HG02678 (cell line): Measurements from ENCODE around the gene ACER3.
"Not testable (repeated sequence)": the region's sequence is repeated elsewhere in the genome, so short reads cannot be mapped to it uniquely, and the experiment has no call there.

Experiments used
- ATAC-seq: cut with Tn5 transposase; IDR thresholded peaks from one replicate; pipeline ENCODE4 v1.9.1; 2021; ENCODE audit warnings: mild to moderate bottlenecking, moderate library complexity; ENCODE audit not compliant: unreplicated experiment

Gene ACER3

GRCh38 chr11:76872959-76873827 lies 12.5 kb downstream of the ACER3 start:
- no peak for ATAC-seq

- no peak for ATAC-seq
Measured at GRCh38 chr11:76878014-76878413, 17.3 kb downstream of the ACER3 start.

- no peak for ATAC-seq
Measured at GRCh38 chr11:76880314-76880713, 19.6 kb downstream of the ACER3 start.

- ATAC-seq: no peak
Measured at GRCh38 chr11:76880956-76881355, 20.2 kb downstream of the ACER3 start.

- ATAC-seq: no peak
Measured at GRCh38 chr11:76885390-76886097, 24.8 kb downstream of the ACER3 start.

- ATAC-seq: no peak
Measured at GRCh38 chr11:76888989-76889388, 28.3 kb downstream of the ACER3 start.

GRCh38 chr11:76889411-76889975 lies 28.8 kb downstream of the ACER3 start:
- no peak for ATAC-seq

- no peak for ATAC-seq
Measured at GRCh38 chr11:76890329-76890728, 29.6 kb downstream of the ACER3 start.

- no peak for ATAC-seq
Measured at GRCh38 chr11:76891285-76891684, 30.6 kb downstream of the ACER3 start.

GRCh38 chr11:76891793-76892192 lies 31.1 kb downstream of the ACER3 start:
- ATAC-seq: no peak

- ATAC-seq: no peak
Measured at GRCh38 chr11:76892306-76892705, 31.6 kb downstream of the ACER3 start.

- ATAC-seq: no peak
Measured at GRCh38 chr11:76897233-76897632, 36.5 kb downstream of the ACER3 start.

- ATAC-seq: no peak
Measured at GRCh38 chr11:76901144-76901543, 40.4 kb downstream of the ACER3 start.

- ATAC-seq: not testable (repeated sequence)
Measured at GRCh38 chr11:76901622-76902021, 40.9 kb downstream of the ACER3 start.

GRCh38 chr11:76902121-76903014 lies 41.6 kb downstream of the ACER3 start:
- ATAC-seq: no peak

GRCh38 chr11:76903325-76903724 lies 42.6 kb downstream of the ACER3 start:
- no peak for ATAC-seq

- no peak for ATAC-seq
Measured at GRCh38 chr11:76910620-76911414, 50.1 kb downstream of the ACER3 start.

- ATAC-seq: no peak
Measured at GRCh38 chr11:76911415-76911808, 50.7 kb downstream of the ACER3 start.

- ATAC-seq: no peak
Measured at GRCh38 chr11:76916712-76917111, 56.0 kb downstream of the ACER3 start.

- no peak for ATAC-seq
Measured at GRCh38 chr11:76918941-76919386, 58.2 kb downstream of the ACER3 start.
